GM12878 (cell line): ENCODE results near the gene UBAP2. TPM values are rescaled to one million over a fixed set of nuclear protein-coding genes. Genes with fewer than 3 reads are reported as not detected.

Experiments
- ATAC-seq: fragments of 200-7000 bp; cut with Tn5 transposase; 3 replicates; pipeline ENCODE4 v1.9.1; 2020; ENCODE audit warnings: mild to moderate bottlenecking, moderate library complexity
- BruUV-seq: library from RNA; stranded (reverse); fragments of 400-500 nt; replicated peaks from 2 replicates; lab custom pipeline; 2021; lab: Mats Ljungman, UMichigan
- CTCF ChIA-PET: fragments of 300-600 bp; sonication (Branson Sonifier 250); formaldehyde crosslinking; extraction: SDS; loops from one replicate; lab custom pipeline; 2021; ENCODE audit warnings: inconsistent platforms; lab: Yijun Ruan, JAX
- POLR2A ChIA-PET: fragments of 350-600 bp; formaldehyde crosslinking; extraction: SDS; loops from one replicate; lab custom pipeline; 2021; ENCODE audit warnings: inconsistent platforms; lab: Charles Lee
- RAD21 ChIA-PET: fragments of 300-600 bp; sonication (Branson Sonifier 250); formaldehyde crosslinking; loops from one replicate; lab custom pipeline; 2023; ENCODE audit warnings: antibody characterized with exemption; ENCODE audit not compliant: unreplicated experiment; lab: Charles Lee
- SMC1A ChIA-PET: fragments of 300-600 bp; sonication (Branson Sonifier 250); formaldehyde crosslinking; loops from one replicate; lab custom pipeline; 2023; ENCODE audit not compliant: unreplicated experiment, uncharacterized antibody; lab: Charles Lee
- DNase-seq: peaks from one replicate; pipeline ENCODE4 v3.0.0-alpha.2; 2011; ENCODE audit warnings: low read depth, low spot score
- FAIRE-seq: peaks from 3 replicates; lab custom pipeline; 2011; peaks lifted over from hg19 to GRCh38; lab: Jason Lieb, UNC
- H2AFZ ChIP-seq: 2 replicates; pipeline ENCODE4 v1.6.0; 2011; ENCODE audit warnings: low read depth, low read length, control low read depth; ENCODE audit not compliant: control insufficient read depth
- H3K27ac ChIP-seq: 2 replicates; pipeline ENCODE4 v1.5.1; 2011; ENCODE audit warnings: control low read depth; ENCODE audit not compliant: control insufficient read depth, insufficient read depth
- H3K27me3 ChIP-seq, 2 experiments: replicated peaks in 1 of 2; 2 replicates each; pipeline versions ENCODE4 v1.6.0 to v1.6.1; 2011; ENCODE audit warnings: low read length in 1 of 2; ENCODE audit not compliant: control insufficient read depth in 2 of 2, insufficient read depth in 2 of 2
- H3K36me3 ChIP-seq, 2 experiments: 2 replicates each; pipeline ENCODE4 v1.5.1; 2011; ENCODE audit warnings: low read length in 1 of 2; ENCODE audit not compliant: control insufficient read depth in 2 of 2, insufficient read depth in 2 of 2
- H3K4me1 ChIP-seq: 2 replicates; pipeline ENCODE4 v1.6.1; 2011; ENCODE audit warnings: mild to moderate bottlenecking, low read length, moderate library complexity, mixed read lengths; ENCODE audit not compliant: control insufficient read depth, insufficient read depth
- H3K4me2 ChIP-seq: 2 replicates; pipeline ENCODE4 v1.6.0; 2011; ENCODE audit warnings: control low read depth; ENCODE audit not compliant: control insufficient read depth, insufficient read depth
- H3K4me3 ChIP-seq: fragments of 200-600 bp; sonication (generic); 2 replicates; pipeline ENCODE4 v1.5.1; 2016
- H3K79me2 ChIP-seq: 2 replicates; pipeline ENCODE4 v1.6.0; 2011; ENCODE audit warnings: low read length; ENCODE audit not compliant: control insufficient read depth, insufficient read depth
- H3K9ac ChIP-seq: 2 replicates; pipeline ENCODE4 v1.8.0; 2011; ENCODE audit warnings: low read length, control low read depth, mixed read lengths; ENCODE audit not compliant: control insufficient read depth, insufficient read depth
- H3K9me3 ChIP-seq: replicated peaks from 3 replicates; pipeline ENCODE4 v1.5.1; 2011; ENCODE audit warnings: mild to moderate bottlenecking, low read length; ENCODE audit not compliant: control insufficient read depth, insufficient read depth
- H4K20me1 ChIP-seq: 2 replicates; pipeline ENCODE4 v1.6.0; 2011; ENCODE audit not compliant: control insufficient read depth, insufficient read depth
- ESRRA ChIP-seq: IDR thresholded peaks from 2 replicates; pipeline ENCODE4 v1.6.1; 2012; ENCODE audit warnings: mild to moderate bottlenecking, low read length, improper control_type of control experiment
- KAT2A ChIP-seq: conservative IDR thresholded peaks from 2 replicates; pipeline ENCODE4 v1.6.1; 2011; ENCODE audit warnings: low read depth, low read length; ENCODE audit not compliant: control insufficient read depth
- NFYB ChIP-seq: IDR thresholded peaks from 2 replicates; pipeline ENCODE4 v1.6.1; 2011; ENCODE audit warnings: low read depth, mild to moderate bottlenecking, low read length, improper control_type of control experiment, moderate library complexity; ENCODE audit not compliant: insufficient read depth
- TCF12 ChIP-seq: IDR thresholded peaks from 2 replicates; pipeline ENCODE4 v1.6.1; 2011; ENCODE audit warnings: low read depth, mild to moderate bottlenecking, low read length
- WGBS: methylation state at CpG from one replicate; pipeline ENCODE4 v1.1.6; 2016; ENCODE audit warnings: low lambda C conversion rate; ENCODE audit not compliant: insufficient replicate concordance, insufficient coverage; ENCODE audit errors: missing lambda C conversion rate; 5-methylcytosine and 5-hydroxymethylcytosine counted together
- in situ Hi-C: fragments of 300-500 bp; cut with MboI; formaldehyde crosslinking; loops from 9 replicates; pipeline ENCODE4 v1.14.3; 2018; ENCODE audit warnings: mixed read lengths
- intact Hi-C: fragments of 100-400 bp; cut with micrococcal nuclease; formaldehyde crosslinking; loops from one replicate; pipeline ENCODE4 v1.14.2; 2022; ENCODE audit not compliant: unreplicated experiment
- polyA plus RNA-seq, 11 experiments: library from polyadenylated mRNA; depleted of rRNA in 4 of 11; unstranded in 6 of 11; stranded (reverse) in 5 of 11; fragments of >200 nt; fragmentation: Nextera tagmentation in 4 of 11; fragmentation: Illumina TruSeq in 1 of 11; extraction: Ambion mirVana in 4 of 11; extraction: Trizol in 1 of 11; gene quantifications; 1 replicate in 1 of 11; 2 replicates in 10 of 11; pipeline versions ENCODE4 v1.2.1 to v1.2.3, GENCODE V29; 2011 to 2016; ENCODE audit warnings: inconsistent platforms in 2 of 11, missing spikeins in 2 of 11, low read depth in 1 of 11
- total RNA-seq, 4 experiments: library from RNA; depleted of rRNA in 3 of 4; stranded (reverse); fragments of >200 nt in 3 of 4; fragmentation: Illumina TruSeq in 1 of 4; extraction: Trizol in 1 of 4; gene quantifications; 2 replicates each; pipeline versions ENCODE4 v1.2.1 to v1.2.3, GENCODE V29; 2013 to 2021
- TF ChIP-seq, protein P1 (sequence below): fragments of 450-650 bp; IDR thresholded peaks from 2 replicates; pipeline ENCODE4 v1.6.1; 2018; ENCODE audit warnings: borderline replicate concordance, mild to moderate bottlenecking; ENCODE audit not compliant: partially characterized antibody

UBAP2 gene
- total and polyA plus RNA-seq, 10 of the 15 experiments (the other 5 are each of a cell fraction or from before 2014, with no cell fraction given), result 8.5 to 48.2 (median 28.1) TPM

GRCh38 chr9:33905137-33905536, 143.6 kb downstream of the UBAP2 start:
- no peaks in the 10 kb centered on the region for H3K27me3 ChIP-seq
- H3K79me2 ChIP-seq, result peaks cover 2% of the 10 kb centered on the region; the same call in 1 of the 2 replicates
- ChIA-PET CTCF (interaction anchor here (0.6 to 1.7 kb wide), 3 partner anchors 11 to 106 kb away, joined by 3 to 4 read pairs (median 3); no protein-coding TSS in a partner anchor), SMC1A (interaction anchor here (1.4 kb wide), 1 partner anchor 11 kb away, joined by 3 read pairs; no protein-coding TSS in a partner anchor), POLR2A (no interaction called here), RAD21 (no interaction called here)
- H3K4me2 ChIP-seq, result no peak overlapping the region
- DNase-seq (no peak), ATAC-seq (no peak), FAIRE-seq (no peak)
- no peak overlapping the region for H3K9ac ChIP-seq
- 91% methylated on average over 1 of the region's 1 CpG for WGBS
- no peak overlapping the region for H2AFZ ChIP-seq
- intact Hi-C loops, result no loop called here
- peaks cover 5 to 18% of the 10 kb centered on the region in 2 experiments for H3K36me3 ChIP-seq
- H3K4me3 ChIP-seq, result no peak overlapping the region
- no TSS peak for BruUV-seq
- H3K9me3 ChIP-seq, result no peaks in the 10 kb centered on the region
- no peaks in the 10 kb centered on the region; the same call in 1 of the 2 replicates for H4K20me1 ChIP-seq
- no peaks in the 10 kb centered on the region for H3K4me1 ChIP-seq
- in situ Hi-C loops, result no loop called here
- TF ChIP-seq ESRRA (no peak), TCF12 (no peak), KAT2A (no peak), NFYB (no peak)
- TF ChIP-seq, protein P1, sequence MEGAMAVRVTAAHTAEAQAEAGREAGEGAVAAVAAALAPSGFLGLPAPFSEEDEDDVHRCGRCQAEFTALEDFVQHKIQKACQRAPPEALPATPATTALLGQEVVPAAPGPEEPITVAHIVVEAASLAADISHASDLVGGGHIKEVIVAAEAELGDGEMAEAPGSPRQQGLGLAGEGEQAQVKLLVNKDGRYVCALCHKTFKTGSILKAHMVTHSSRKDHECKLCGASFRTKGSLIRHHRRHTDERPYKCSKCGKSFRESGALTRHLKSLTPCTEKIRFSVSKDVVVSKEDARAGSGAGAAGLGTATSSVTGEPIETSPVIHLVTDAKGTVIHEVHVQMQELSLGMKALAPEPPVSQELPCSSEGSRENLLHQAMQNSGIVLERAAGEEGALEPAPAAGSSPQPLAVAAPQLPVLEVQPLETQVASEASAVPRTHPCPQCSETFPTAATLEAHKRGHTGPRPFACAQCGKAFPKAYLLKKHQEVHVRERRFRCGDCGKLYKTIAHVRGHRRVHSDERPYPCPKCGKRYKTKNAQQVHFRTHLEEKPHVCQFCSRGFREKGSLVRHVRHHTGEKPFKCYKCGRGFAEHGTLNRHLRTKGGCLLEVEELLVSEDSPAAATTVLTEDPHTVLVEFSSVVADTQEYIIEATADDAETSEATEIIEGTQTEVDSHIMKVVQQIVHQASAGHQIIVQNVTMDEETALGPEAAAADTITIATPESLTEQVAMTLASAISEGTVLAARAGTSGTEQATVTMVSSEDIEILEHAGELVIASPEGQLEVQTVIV, result no peak
- H3K27ac ChIP-seq, result no peak overlapping the region
